ENCODE results near the gene NRXN3. TPM values are rescaled to one million over a fixed set of nuclear protein-coding genes. Genes with fewer than 3 reads are reported as not detected.

NRXN3 gene
- total RNA-seq, 1 donor: 2.5 TPM

- no peak for TF ChIP-seq CTCF (IDR thresholded peaks at IDR 0.05; ENCODE audit: extremely low read depth, low read depth, low read length)
- Histone ChIP-seq H3K9me3 (ENCODE audit: low read depth, low read length) (no peaks in the 10 kb centered on the region), H3K79me2 (ENCODE audit: insufficient read depth, low read length) (no peaks in the 10 kb centered on the region), H3K27ac (ENCODE audit: low read depth, low read length) (no peak overlapping the region), H4K20me1 (ENCODE audit: insufficient read depth, low read length) (no peaks in the 10 kb centered on the region), H2AFZ (ENCODE audit: low read length) (no peak overlapping the region), H3K27me3 (ENCODE audit: insufficient read depth, low read length) (no peaks in the 10 kb centered on the region), H3K4me2 (ENCODE audit: insufficient read depth, low read length) (no peak overlapping the region), H3K4me1 (ENCODE audit: insufficient read depth, low read length) (no peaks in the 10 kb centered on the region), H3K4me3 (ENCODE audit: insufficient read depth, low read length) (no peak overlapping the region), H3K36me3 (ENCODE audit: insufficient read depth, low read length) (no peaks in the 10 kb centered on the region)
- no peak for DNase-seq (ENCODE audit: insufficient read length, low spot score, missing footprints)
Measured at GRCh38 chr14:79638672-79639266, 1468.6 kb downstream of the NRXN3 start.

GRCh38 chr14:79639613-79640012 is 1469.4 kb downstream of the NRXN3 start:
- no peak overlapping the region for H2AFZ ChIP-seq (ENCODE audit: low read length)
- no peaks in the 10 kb centered on the region for H4K20me1 ChIP-seq (ENCODE audit: insufficient read depth, low read length)
- no peaks in the 10 kb centered on the region for H3K4me1 ChIP-seq (ENCODE audit: insufficient read depth, low read length)
- DNase-seq (ENCODE audit: insufficient read length, low spot score, missing footprints): no peak
- no peaks in the 10 kb centered on the region for H3K79me2 ChIP-seq (ENCODE audit: insufficient read depth, low read length)
- no peaks in the 10 kb centered on the region for H3K27me3 ChIP-seq (ENCODE audit: insufficient read depth, low read length)
- no peaks in the 10 kb centered on the region for H3K36me3 ChIP-seq (ENCODE audit: insufficient read depth, low read length)
- no peaks in the 10 kb centered on the region for H3K9me3 ChIP-seq (ENCODE audit: low read depth, low read length)
- no peak for TF ChIP-seq CTCF (IDR thresholded peaks at IDR 0.05; ENCODE audit: extremely low read depth, low read depth, low read length)
- H3K27ac ChIP-seq (ENCODE audit: low read depth, low read length): no peak overlapping the region
- no peak overlapping the region for H3K4me2 ChIP-seq (ENCODE audit: insufficient read depth, low read length)
- no peak overlapping the region for H3K4me3 ChIP-seq (ENCODE audit: insufficient read depth, low read length)

GRCh38 chr14:79641371-79641770 is 1471.2 kb downstream of the NRXN3 start:
- H4K20me1 ChIP-seq (ENCODE audit: insufficient read depth, low read length): no peaks in the 10 kb centered on the region
- no peak for DNase-seq (ENCODE audit: insufficient read length, low spot score, missing footprints)
- H3K36me3 ChIP-seq (ENCODE audit: insufficient read depth, low read length): no peaks in the 10 kb centered on the region
- no peak overlapping the region for H3K27ac ChIP-seq (ENCODE audit: low read depth, low read length)
- no peak overlapping the region for H3K4me3 ChIP-seq (ENCODE audit: insufficient read depth, low read length)
- no peak overlapping the region for H3K4me2 ChIP-seq (ENCODE audit: insufficient read depth, low read length)
- H2AFZ ChIP-seq (ENCODE audit: low read length): no peak overlapping the region
- no peaks in the 10 kb centered on the region for H3K9me3 ChIP-seq (ENCODE audit: low read depth, low read length)
- no peaks in the 10 kb centered on the region for H3K27me3 ChIP-seq (ENCODE audit: insufficient read depth, low read length)
- no peaks in the 10 kb centered on the region for H3K4me1 ChIP-seq (ENCODE audit: insufficient read depth, low read length)
- no peak for TF ChIP-seq CTCF (IDR thresholded peaks at IDR 0.05; ENCODE audit: extremely low read depth, low read depth, low read length)
- H3K79me2 ChIP-seq (ENCODE audit: insufficient read depth, low read length): no peaks in the 10 kb centered on the region

GRCh38 chr14:79643132-79643531 is 1473.0 kb downstream of the NRXN3 start:
- Histone ChIP-seq H3K4me1 (ENCODE audit: insufficient read depth, low read length) (no peaks in the 10 kb centered on the region), H3K27me3 (ENCODE audit: insufficient read depth, low read length) (no peaks in the 10 kb centered on the region), H2AFZ (ENCODE audit: low read length) (no peak overlapping the region), H4K20me1 (ENCODE audit: insufficient read depth, low read length) (no peaks in the 10 kb centered on the region), H3K27ac (ENCODE audit: low read depth, low read length) (no peak overlapping the region), H3K4me3 (ENCODE audit: insufficient read depth, low read length) (no peak overlapping the region), H3K79me2 (ENCODE audit: insufficient read depth, low read length) (no peaks in the 10 kb centered on the region), H3K36me3 (ENCODE audit: insufficient read depth, low read length) (no peaks in the 10 kb centered on the region), H3K9me3 (ENCODE audit: low read depth, low read length) (no peaks in the 10 kb centered on the region), H3K4me2 (ENCODE audit: insufficient read depth, low read length) (no peak overlapping the region)
- no peak for DNase-seq (ENCODE audit: insufficient read length, low spot score, missing footprints)
- TF ChIP-seq CTCF (IDR thresholded peaks at IDR 0.05; ENCODE audit: extremely low read depth, low read depth, low read length): no peak

Measured in osteoblast (primary cell).